Liver (tissue), 9 donors: ENCODE results near the gene CEP63. TPM values are rescaled to one million over a fixed set of nuclear protein-coding genes. Genes with fewer than 3 reads are reported as not detected.

Experiments used
- DNase-seq: peaks from one replicate; pipeline ENCODE4 v3.0.0-alpha.2; 2017; ENCODE audit warnings: low spot score
- H3K27ac ChIP-seq, 2 donors: one replicate each; pipeline ENCODE4 v1.7.0; 2013; ENCODE audit warnings: inconsistent platforms in 2 of 2, low read length in 2 of 2, control low read depth in 1 of 2, low read depth in 1 of 2, mild to moderate bottlenecking in 1 of 2
- H3K27me3 ChIP-seq, 4 donors: one replicate each; pipeline versions ENCODE4 v1.6.1 to v1.7.0; 2013; ENCODE audit warnings: low read length in 3 of 4, inconsistent platforms in 1 of 4, mild to moderate bottlenecking in 1 of 4, moderate library complexity in 1 of 4; ENCODE audit not compliant: control insufficient read depth in 4 of 4, insufficient read depth in 4 of 4
- H3K36me3 ChIP-seq, 4 donors: one replicate each; pipeline versions ENCODE4 v1.6.1 to v1.7.0; 2013; ENCODE audit warnings: low read length in 3 of 4, mild to moderate bottlenecking in 3 of 4, low read depth in 1 of 4, moderate library complexity in 1 of 4; ENCODE audit not compliant: control insufficient read depth in 4 of 4, insufficient read depth in 3 of 4
- H3K4me1 ChIP-seq, 4 donors: one replicate each; pipeline versions ENCODE4 v1.6.1 to v1.7.0; 2013; ENCODE audit warnings: low read length in 3 of 4, mild to moderate bottlenecking in 3 of 4, moderate library complexity in 1 of 4; ENCODE audit not compliant: control insufficient read depth in 4 of 4, insufficient read depth in 4 of 4
- H3K4me3 ChIP-seq, 3 donors: one replicate each; pipeline versions ENCODE4 v1.6.1 to v1.7.0; 2013; ENCODE audit warnings: low read length in 3 of 3, control low read depth in 1 of 3, low read depth in 1 of 3, mild to moderate bottlenecking in 1 of 3
- H3K9ac ChIP-seq, 2 donors: one replicate each; pipeline ENCODE4 v1.7.0; 2013; ENCODE audit warnings: low read length in 2 of 2, mild to moderate bottlenecking in 2 of 2, moderate library complexity in 2 of 2, control low read depth in 1 of 2, low read depth in 1 of 2
- H3K9me3 ChIP-seq, 4 donors: one replicate each; pipeline versions ENCODE4 v1.6.1 to v1.7.0; 2013; ENCODE audit warnings: low read length in 3 of 4; ENCODE audit not compliant: control insufficient read depth in 4 of 4
- EGR1 ChIP-seq, 2 donors: IDR thresholded peaks; 2 replicates each; pipeline ENCODE4 v1.6.1; 2016 to 2018; ENCODE audit warnings: antibody characterized with exemption in 2 of 2, low read depth in 2 of 2
- FOXA1 ChIP-seq: IDR thresholded peaks from 2 replicates; pipeline ENCODE4 v1.6.1; 2016; ENCODE audit warnings: antibody characterized with exemption
- GABPA ChIP-seq, 2 donors: IDR thresholded peaks in 1 of 2; conservative IDR thresholded peaks in 1 of 2; 2 replicates each; pipeline ENCODE4 v1.6.1; 2016; ENCODE audit warnings: antibody characterized with exemption in 2 of 2, mild to moderate bottlenecking in 1 of 2, moderate library complexity in 1 of 2
- HNF4A ChIP-seq, 2 donors: conservative IDR thresholded peaks; 2 replicates each; pipeline ENCODE4 v1.6.1; 2016; ENCODE audit warnings: antibody characterized with exemption in 2 of 2, mild to moderate bottlenecking in 2 of 2
- HNF4G ChIP-seq: IDR thresholded peaks from 2 replicates; pipeline ENCODE4 v1.6.1; 2016; ENCODE audit warnings: antibody characterized with exemption
- MAX ChIP-seq: IDR thresholded peaks from 2 replicates; pipeline ENCODE4 v1.6.1; 2016; ENCODE audit warnings: antibody characterized with exemption
- NR2F2 ChIP-seq: IDR thresholded peaks from 2 replicates; pipeline ENCODE4 v1.6.1; 2016; ENCODE audit warnings: antibody characterized with exemption
- RAD21 ChIP-seq, 2 donors: IDR thresholded peaks; 2 replicates each; pipeline ENCODE4 v1.6.1; 2016; ENCODE audit warnings: antibody characterized with exemption in 2 of 2, mild to moderate bottlenecking in 2 of 2
- SP1 ChIP-seq: IDR thresholded peaks from 2 replicates; pipeline ENCODE4 v1.6.1; 2018; ENCODE audit warnings: antibody characterized with exemption, mild to moderate bottlenecking
- TAF1 ChIP-seq: conservative IDR thresholded peaks from 2 replicates; pipeline ENCODE4 v1.6.1; 2016; ENCODE audit warnings: antibody characterized with exemption, mild to moderate bottlenecking
- YY1 ChIP-seq: IDR thresholded peaks from 2 replicates; pipeline ENCODE4 v1.6.1; 2016; ENCODE audit warnings: antibody characterized with exemption, mild to moderate bottlenecking
- whole genome bisulfite sequencing: extraction: QIAGEN DNeasy Blood & Tissue Kit; methylation state at CpG from one replicate; pipeline ENCODE4 v1.1.7; 2013; 5-methylcytosine and 5-hydroxymethylcytosine counted together
- polyA plus RNA-seq, 2 donors: library from polyadenylated mRNA; stranded (reverse) in 1 of 2; unstranded in 1 of 2; fragments of 200-250 nt in 1 of 2; fragments of >200 nt in 1 of 2; fragmentation: Nextera tagmentation in 1 of 2; extraction: Ambion mirVana in 1 of 2; gene quantifications; one replicate each; pipeline versions ENCODE4 v1.2.1 to v1.2.3, GENCODE V29; 2013 to 2015
- total RNA-seq, 2 donors: library from RNA; depleted of rRNA; stranded (reverse); fragments of >200 nt; gene quantifications; one replicate each; pipeline ENCODE4 v1.2.3, GENCODE V29; 2014
- TF ChIP-seq, protein P1 (sequence below): IDR thresholded peaks from 2 replicates; pipeline ENCODE4 v1.6.1; 2016; ENCODE audit warnings: antibody characterized with exemption, mild to moderate bottlenecking
- TF ChIP-seq, protein P2 (sequence below): fragments of 150-350 bp; IDR thresholded peaks from 2 replicates; pipeline ENCODE4 v1.5.1; 2017; ENCODE audit warnings: improper control_type of control experiment, low read depth, low read length; ENCODE audit not compliant: missing input control
- TF ChIP-seq, protein P3 (sequence below): IDR thresholded peaks from 2 replicates; pipeline ENCODE4 v1.6.1; 2016; ENCODE audit warnings: antibody characterized with exemption
- donor health status: healthy.
- donor health status: healthy.
- donor health status: healthy.
- donor health status: healthy.
- donor health status: healthy.

The CEP63 gene
- total and polyA plus RNA-seq, 4 donors, result 8.1 to 16.1 (median 12.7) TPM

- H3K27ac ChIP-seq, result no peak overlapping the region
- no peaks in the 10 kb centered on the region for H3K27me3 ChIP-seq
- H3K9ac ChIP-seq, result no peak overlapping the region
- TF ChIP-seq SP1, result no peak
- no peak for TF ChIP-seq NR2F2
- TF ChIP-seq FOXA1, result no peak
- TF ChIP-seq, protein P1, sequence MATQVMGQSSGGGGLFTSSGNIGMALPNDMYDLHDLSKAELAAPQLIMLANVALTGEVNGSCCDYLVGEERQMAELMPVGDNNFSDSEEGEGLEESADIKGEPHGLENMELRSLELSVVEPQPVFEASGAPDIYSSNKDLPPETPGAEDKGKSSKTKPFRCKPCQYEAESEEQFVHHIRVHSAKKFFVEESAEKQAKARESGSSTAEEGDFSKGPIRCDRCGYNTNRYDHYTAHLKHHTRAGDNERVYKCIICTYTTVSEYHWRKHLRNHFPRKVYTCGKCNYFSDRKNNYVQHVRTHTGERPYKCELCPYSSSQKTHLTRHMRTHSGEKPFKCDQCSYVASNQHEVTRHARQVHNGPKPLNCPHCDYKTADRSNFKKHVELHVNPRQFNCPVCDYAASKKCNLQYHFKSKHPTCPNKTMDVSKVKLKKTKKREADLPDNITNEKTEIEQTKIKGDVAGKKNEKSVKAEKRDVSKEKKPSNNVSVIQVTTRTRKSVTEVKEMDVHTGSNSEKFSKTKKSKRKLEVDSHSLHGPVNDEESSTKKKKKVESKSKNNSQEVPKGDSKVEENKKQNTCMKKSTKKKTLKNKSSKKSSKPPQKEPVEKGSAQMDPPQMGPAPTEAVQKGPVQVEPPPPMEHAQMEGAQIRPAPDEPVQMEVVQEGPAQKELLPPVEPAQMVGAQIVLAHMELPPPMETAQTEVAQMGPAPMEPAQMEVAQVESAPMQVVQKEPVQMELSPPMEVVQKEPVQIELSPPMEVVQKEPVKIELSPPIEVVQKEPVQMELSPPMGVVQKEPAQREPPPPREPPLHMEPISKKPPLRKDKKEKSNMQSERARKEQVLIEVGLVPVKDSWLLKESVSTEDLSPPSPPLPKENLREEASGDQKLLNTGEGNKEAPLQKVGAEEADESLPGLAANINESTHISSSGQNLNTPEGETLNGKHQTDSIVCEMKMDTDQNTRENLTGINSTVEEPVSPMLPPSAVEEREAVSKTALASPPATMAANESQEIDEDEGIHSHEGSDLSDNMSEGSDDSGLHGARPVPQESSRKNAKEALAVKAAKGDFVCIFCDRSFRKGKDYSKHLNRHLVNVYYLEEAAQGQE, result no peak
- no peak for TF ChIP-seq TAF1
- TF ChIP-seq YY1, result no peak
- WGBS, result 93% methylated on average over 1 of the region's 1 CpG
- H3K36me3 ChIP-seq, result no peaks in the 10 kb centered on the region
- no peaks in the 10 kb centered on the region for H3K9me3 ChIP-seq
- no peak overlapping the region for H3K4me3 ChIP-seq
- no peak for DNase-seq
- H3K4me1 ChIP-seq, result peaks cover 1 to 9% (median 6%) of the 10 kb centered on the region in 4 donors
These were observed 38.5 kb upstream of the CEP63 start for GRCh38 chr3:134447351-134447750.

DNA sequence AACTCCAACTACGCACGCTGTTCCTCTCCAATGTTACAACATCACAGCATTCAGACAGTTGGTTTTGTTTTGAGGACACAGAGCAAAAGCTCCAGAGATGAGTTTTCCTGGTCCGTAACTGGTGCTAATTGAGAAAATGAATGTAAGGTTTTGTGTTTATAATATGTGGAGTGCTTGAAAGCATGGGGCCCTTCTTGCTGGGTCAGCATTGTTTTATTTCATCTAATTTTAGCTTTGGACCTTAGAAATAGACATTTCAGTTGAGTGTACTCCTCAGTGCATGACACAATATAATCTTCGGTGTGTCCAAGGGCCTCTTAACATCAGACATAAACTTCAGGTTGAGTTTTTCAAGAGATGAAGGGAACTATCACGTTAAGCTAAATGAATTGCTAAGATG is 37.2 kb upstream of the CEP63 start:
- no peak overlapping the region for H3K27ac ChIP-seq
- peaks cover 1 to 9% (median 6%) of the 10 kb centered on the region in 4 donors for H3K4me1 ChIP-seq
- no peak for DNase-seq
- H3K36me3 ChIP-seq, result no peaks in the 10 kb centered on the region
- TF ChIP-seq HNF4A (conservative IDR thresholded peaks at IDR 0.05) (no peak), HNF4G (no peak), TAF1 (no peak), MAX (no peak), FOXA1 (no peak)
- TF ChIP-seq, protein P2, sequence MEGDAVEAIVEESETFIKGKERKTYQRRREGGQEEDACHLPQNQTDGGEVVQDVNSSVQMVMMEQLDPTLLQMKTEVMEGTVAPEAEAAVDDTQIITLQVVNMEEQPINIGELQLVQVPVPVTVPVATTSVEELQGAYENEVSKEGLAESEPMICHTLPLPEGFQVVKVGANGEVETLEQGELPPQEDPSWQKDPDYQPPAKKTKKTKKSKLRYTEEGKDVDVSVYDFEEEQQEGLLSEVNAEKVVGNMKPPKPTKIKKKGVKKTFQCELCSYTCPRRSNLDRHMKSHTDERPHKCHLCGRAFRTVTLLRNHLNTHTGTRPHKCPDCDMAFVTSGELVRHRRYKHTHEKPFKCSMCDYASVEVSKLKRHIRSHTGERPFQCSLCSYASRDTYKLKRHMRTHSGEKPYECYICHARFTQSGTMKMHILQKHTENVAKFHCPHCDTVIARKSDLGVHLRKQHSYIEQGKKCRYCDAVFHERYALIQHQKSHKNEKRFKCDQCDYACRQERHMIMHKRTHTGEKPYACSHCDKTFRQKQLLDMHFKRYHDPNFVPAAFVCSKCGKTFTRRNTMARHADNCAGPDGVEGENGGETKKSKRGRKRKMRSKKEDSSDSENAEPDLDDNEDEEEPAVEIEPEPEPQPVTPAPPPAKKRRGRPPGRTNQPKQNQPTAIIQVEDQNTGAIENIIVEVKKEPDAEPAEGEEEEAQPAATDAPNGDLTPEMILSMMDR, result no peak
- TF ChIP-seq, protein P3, sequence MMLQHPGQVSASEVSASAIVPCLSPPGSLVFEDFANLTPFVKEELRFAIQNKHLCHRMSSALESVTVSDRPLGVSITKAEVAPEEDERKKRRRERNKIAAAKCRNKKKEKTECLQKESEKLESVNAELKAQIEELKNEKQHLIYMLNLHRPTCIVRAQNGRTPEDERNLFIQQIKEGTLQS, result no peak
- H3K9ac ChIP-seq, result no peak overlapping the region
- no peaks in the 10 kb centered on the region for H3K27me3 ChIP-seq
- no peaks in the 10 kb centered on the region for H3K9me3 ChIP-seq
- 96% methylated on average over 5 of the region's 5 CpGs for WGBS
- no peak overlapping the region for H3K4me3 ChIP-seq

DNA sequence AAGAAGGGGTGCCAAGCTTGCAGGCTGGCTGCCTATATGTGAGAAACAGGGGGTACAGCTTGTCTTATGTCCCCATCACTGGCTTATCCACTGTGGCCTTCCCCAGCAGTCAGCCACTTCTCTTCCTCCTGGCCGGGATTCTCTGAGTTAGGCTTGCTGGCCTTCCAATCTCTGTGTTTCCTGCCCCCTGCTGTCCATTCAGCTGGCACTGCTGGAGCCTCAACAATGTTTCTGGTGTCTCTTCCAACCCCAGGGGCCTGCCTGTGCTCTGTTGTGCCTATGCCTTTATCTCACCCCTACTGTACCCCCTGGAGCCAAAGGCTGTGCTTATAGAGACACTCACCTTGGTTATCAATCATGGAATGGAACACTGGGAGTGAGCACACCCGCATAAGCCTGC is 36.6 kb upstream of the CEP63 start:
- no peak for TF ChIP-seq SP1
- TF ChIP-seq MAX, result no peak
- no peak for TF ChIP-seq FOXA1
- TF ChIP-seq YY1, result no peak
- no peak for TF ChIP-seq NR2F2
- no peak for TF ChIP-seq TAF1
- peak; percentile 50 to 72 for TF ChIP-seq RAD21 (IDR thresholded peaks at IDR 0.05)
- TF ChIP-seq EGR1 (IDR thresholded peaks at IDR 0.05; ENCODE audit: low read depth in 2 of 2), result no peak
- TF ChIP-seq, protein P2, result peak; percentile 38
- TF ChIP-seq, protein P3, result no peak
- TF ChIP-seq GABPA (IDR thresholded peaks at IDR 0.05 in 1 of 2, conservative IDR thresholded peaks at IDR 0.05 in 1 of 2), result no peak
- DNase-seq, result no peak
- 78% methylated on average over 2 of the region's 2 CpGs for WGBS

More for the DNA sequence above, 36.6 kb upstream of the CEP63 start:
- H3K27me3 ChIP-seq, result no peaks in the 10 kb centered on the region
- H3K9me3 ChIP-seq, result no peaks in the 10 kb centered on the region
- no peaks in the 10 kb centered on the region for H3K36me3 ChIP-seq
- no peak overlapping the region for H3K27ac ChIP-seq
- peaks cover 1 to 9% (median 6%) of the 10 kb centered on the region in 4 donors for H3K4me1 ChIP-seq
- H3K4me3 ChIP-seq, result no peak overlapping the region
- no peak overlapping the region for H3K9ac ChIP-seq
